H9 (cell line): ENCODE data around the gene NKX6-2. TPM values are rescaled to one million over a fixed set of nuclear protein-coding genes. Genes with fewer than 3 reads are reported as not detected.

ENCODE experiments used
- DNase-seq: peaks from one replicate; pipeline ENCODE4 v3.0.0-alpha.2; 2017
- H2AFZ ChIP-seq: one replicate; pipeline ENCODE4 v1.6.1; 2013; ENCODE audit warnings: mild to moderate bottlenecking, low read length, control low read depth, moderate library complexity
- H2AK5ac ChIP-seq: 2 replicates; pipeline ENCODE4 v1.6.1; 2013; ENCODE audit warnings: low read length, control low read depth, mixed read lengths; ENCODE audit not compliant: insufficient read length
- H2BK120ac ChIP-seq: one replicate; pipeline ENCODE4 v1.6.1; 2013; ENCODE audit warnings: low read depth, mild to moderate bottlenecking, low read length, control low read depth, inconsistent platforms; ENCODE audit not compliant: poor library complexity, severe bottlenecking
- H2BK12ac ChIP-seq: 2 replicates; pipeline ENCODE4 v1.6.1; 2013; ENCODE audit warnings: low read length, control low read depth, mixed read lengths, low read depth; ENCODE audit not compliant: insufficient read length
- H2BK15ac ChIP-seq: 2 replicates; pipeline ENCODE4 v1.6.1; 2013; ENCODE audit warnings: low read depth, low read length, control low read depth
- H2BK20ac ChIP-seq: one replicate; pipeline ENCODE4 v1.6.1; 2013; ENCODE audit warnings: low read depth, mild to moderate bottlenecking, low read length, control low read depth, inconsistent platforms; ENCODE audit not compliant: poor library complexity, severe bottlenecking
- H2BK5ac ChIP-seq: 2 replicates; pipeline ENCODE4 v1.6.1; 2013; ENCODE audit warnings: low read length, control low read depth, mixed read lengths; ENCODE audit not compliant: insufficient read length
- H3K14ac ChIP-seq: 2 replicates; pipeline ENCODE4 v1.6.1; 2013; ENCODE audit warnings: low read length, control low read depth; ENCODE audit not compliant: insufficient read depth
- H3K18ac ChIP-seq: 2 replicates; pipeline ENCODE4 v1.6.1; 2013; ENCODE audit warnings: low read depth, mild to moderate bottlenecking, mixed read lengths, low read length, control low read depth; ENCODE audit not compliant: insufficient read length
- H3K23ac ChIP-seq: 2 replicates; pipeline ENCODE4 v1.6.1; 2013; ENCODE audit warnings: low read length, control low read depth, mixed read lengths, low read depth; ENCODE audit not compliant: insufficient read length
- H3K23me2 ChIP-seq: 2 replicates; pipeline ENCODE4 v1.6.1; 2013; ENCODE audit warnings: low read depth, mild to moderate bottlenecking, mixed read lengths, low read length, control low read depth; ENCODE audit not compliant: insufficient read length, poor library complexity, severe bottlenecking
- H3K27ac ChIP-seq: 2 replicates; pipeline ENCODE4 v1.5.1; 2013; ENCODE audit warnings: low read length, control low read depth, mixed read lengths, low read depth; ENCODE audit not compliant: insufficient read length
- H3K27me3 ChIP-seq: 2 replicates; pipeline ENCODE4 v1.6.1; 2013; ENCODE audit warnings: low read length, control low read depth, inconsistent platforms; ENCODE audit not compliant: insufficient read depth
- H3K4ac ChIP-seq: 2 replicates; pipeline ENCODE4 v1.6.1; 2013; ENCODE audit warnings: low read depth, mild to moderate bottlenecking, control low read depth, inconsistent platforms, low read length, moderate library complexity
- H3K4me1 ChIP-seq: 2 replicates; pipeline ENCODE4 v1.6.1; 2013; ENCODE audit warnings: low read length, control low read depth, inconsistent platforms; ENCODE audit not compliant: insufficient read depth
- H3K4me2 ChIP-seq: 2 replicates; pipeline ENCODE4 v1.6.1; 2013; ENCODE audit warnings: low read length, control low read depth, mixed read lengths; ENCODE audit not compliant: insufficient read length, insufficient read depth
- H3K56ac ChIP-seq: 2 replicates; pipeline ENCODE4 v1.6.1; 2013; ENCODE audit warnings: low read depth, mild to moderate bottlenecking, mixed read lengths, low read length, control low read depth; ENCODE audit not compliant: insufficient read length
- H3K79me1 ChIP-seq: 2 replicates; pipeline ENCODE4 v1.6.1; 2013; ENCODE audit warnings: low read depth, mild to moderate bottlenecking, moderate library complexity, low read length, control low read depth, inconsistent platforms; ENCODE audit not compliant: insufficient read depth, poor library complexity, severe bottlenecking
- H3K79me2 ChIP-seq: 2 replicates; pipeline ENCODE4 v1.6.1; 2013; ENCODE audit warnings: low read length, control low read depth, inconsistent platforms; ENCODE audit not compliant: insufficient read depth
- H3K9ac ChIP-seq: 2 replicates; pipeline ENCODE4 v1.6.1; 2013; ENCODE audit warnings: low read length, control low read depth, mixed read lengths; ENCODE audit not compliant: insufficient read length; ENCODE audit errors: extremely low read depth
- H3K9me3 ChIP-seq: one replicate; pipeline ENCODE4 v1.6.1; 2013; ENCODE audit warnings: low read depth, low read length, inconsistent platforms; ENCODE audit not compliant: control insufficient read depth
- H3T11ph ChIP-seq: one replicate; pipeline ENCODE4 v1.6.1; 2013; ENCODE audit warnings: mild to moderate bottlenecking, low read length, control low read depth, inconsistent platforms
- H4K20me1 ChIP-seq: one replicate; pipeline ENCODE4 v1.6.1; 2013; ENCODE audit not compliant: control insufficient read depth, insufficient read length, insufficient read depth
- H4K5ac ChIP-seq: 2 replicates; pipeline ENCODE4 v1.6.1; 2013; ENCODE audit warnings: low read depth, mild to moderate bottlenecking, mixed read lengths, low read length, control low read depth; ENCODE audit not compliant: insufficient read length
- H4K8ac ChIP-seq: replicated peaks from 2 replicates; pipeline ENCODE4 v1.6.1; 2013; ENCODE audit warnings: low read length, control low read depth, mixed read lengths, low read depth; ENCODE audit not compliant: insufficient read length
- H4K91ac ChIP-seq: 2 replicates; pipeline ENCODE4 v1.6.1; 2013; ENCODE audit warnings: low read depth, mild to moderate bottlenecking, moderate library complexity, mixed read lengths, low read length, control low read depth; ENCODE audit not compliant: insufficient read length
- H3K27ac Mint-ChIP-seq, 3 experiments: 2 replicates in 2 of 3; 3 replicates in 1 of 3; pipeline ENCODE4 v1.8.0; 2020 to 2021; ENCODE audit warnings: mixed read lengths in 3 of 3, mild to moderate bottlenecking in 1 of 3, moderate library complexity in 1 of 3
- H3K27me3 Mint-ChIP-seq: 2 replicates; pipeline ENCODE4 v1.8.0; 2021; ENCODE audit warnings: low read depth, mild to moderate bottlenecking, moderate library complexity, mixed read lengths
- H3K36me3 Mint-ChIP-seq, 3 experiments: 2 replicates in 2 of 3; 3 replicates in 1 of 3; pipeline ENCODE4 v1.8.0; 2020 to 2021; ENCODE audit warnings: low read depth in 3 of 3, mixed read lengths in 3 of 3; ENCODE audit not compliant: insufficient read depth in 1 of 3
- H3K4me1 Mint-ChIP-seq, 2 experiments: 2 replicates each; pipeline ENCODE4 v1.8.0; 2020; ENCODE audit warnings: mixed read lengths in 2 of 2
- H3K4me3 Mint-ChIP-seq, 2 experiments: 2 replicates in 1 of 2; 3 replicates in 1 of 2; pipeline ENCODE4 v1.8.0; 2020 to 2021; ENCODE audit warnings: mild to moderate bottlenecking in 2 of 2, mixed read lengths in 2 of 2, moderate library complexity in 1 of 2
- H3K9me3 Mint-ChIP-seq, 2 experiments: 2 replicates in 1 of 2; 3 replicates in 1 of 2; pipeline ENCODE4 v1.8.0; 2020; ENCODE audit warnings: mild to moderate bottlenecking in 2 of 2, mixed read lengths in 2 of 2, moderate library complexity in 1 of 2
- CTCF ChIP-seq: fragments of 200-600 bp; sonication (generic); conservative IDR thresholded peaks from 3 replicates; pipeline ENCODE4 v1.8.0; 2021; ENCODE audit warnings: antibody characterized with exemption, mild to moderate bottlenecking
- WGBS: extraction: QIAGEN DNeasy Blood & Tissue Kit; methylation state at CpG from one replicate; pipeline ENCODE4 v1.1.7; 2013; ENCODE audit warnings: missing lambda C conversion rate, low lambda C conversion rate, mixed read lengths; ENCODE audit not compliant: insufficient read length; ENCODE audit errors: extremely low coverage; 5-methylcytosine and 5-hydroxymethylcytosine counted together
- total RNA-seq: library from RNA; stranded (reverse); gene quantifications from 2 replicates; pipeline ENCODE4 v1.2.1, GENCODE V29; 2021

The NKX6-2 gene
- total RNA-seq, 1 experiment from 2014 or later, result 0.13 TPM

GRCh38 chr10:132834891-132835847 is 49.2 kb upstream of the NKX6-2 start:
- Histone ChIP-seq H3K18ac (no peak overlapping the region), H3K4me2 (no peak overlapping the region), H4K91ac (no peak overlapping the region), H3K56ac (no peak overlapping the region), H3K27ac (no peak overlapping the region), H3K9ac (no peak overlapping the region), H4K5ac (no peak overlapping the region), H3K4ac (no peak overlapping the region), H3K27me3 (no peaks in the 10 kb centered on the region), H3K9me3 (no peaks in the 10 kb centered on the region), H3K79me1 (no peaks in the 10 kb centered on the region), H2BK120ac (no peak overlapping the region), H3K4me1 (no peaks in the 10 kb centered on the region), H4K20me1 (no peaks in the 10 kb centered on the region), H2AK5ac (no peak overlapping the region), H3K23ac (no peak overlapping the region), H2BK20ac (no peak overlapping the region), H4K8ac (no peak overlapping the region), H2BK5ac (no peak overlapping the region), H3K14ac (no peak overlapping the region), H2BK12ac (no peak overlapping the region), H3K79me2 (no peaks in the 10 kb centered on the region), H3T11ph (no peak overlapping the region), H2AFZ (no peak overlapping the region), H2BK15ac (no peak overlapping the region), H3K23me2 (no peaks in the 10 kb centered on the region)
- DNase-seq, result peak; percentile 27
- no peak overlapping the region for H3K4me3 Mint-ChIP-seq
- no peak overlapping the region for H3K27ac Mint-ChIP-seq
- H3K4me1 Mint-ChIP-seq, result peaks cover 0 to 4% of the 10 kb centered on the region in 2 experiments; a peak in 1 of 4 replicates
- peaks cover 0 to 7% of the 10 kb centered on the region in 2 experiments; a peak in 2 of 5 replicates for H3K9me3 Mint-ChIP-seq
- no peaks in the 10 kb centered on the region; a peak in 1 of 7 replicates for H3K36me3 Mint-ChIP-seq
- WGBS, result no CpG with 5 or more reads among the region's 25 CpGs
- H3K27me3 Mint-ChIP-seq, result peaks cover 9% of the 10 kb centered on the region
- no peak for TF ChIP-seq CTCF
